OCI-LY7 (cell line): ENCODE measurements around the gene PPM1H.

Source experiments
- EZH2phosphoT487 ChIP-seq: fragments of 200-600 bp; sonication (generic); IDR thresholded peaks from 2 replicates; pipeline ENCODE4 v1.6.1; 2018; ENCODE audit warnings: low read depth, borderline replicate concordance, mild to moderate bottlenecking, mixed run types, antibody characterized with exemption, low read length, moderate library complexity, mixed read lengths
- TF ChIP-seq, protein P1 (sequence below): fragments of 200-600 bp; sonication (generic); conservative IDR thresholded peaks from 2 replicates; pipeline ENCODE4 v1.5.1; 2014; ENCODE audit warnings: mild to moderate bottlenecking, antibody characterized with exemption, low read length, moderate library complexity, mixed read lengths

DNA sequence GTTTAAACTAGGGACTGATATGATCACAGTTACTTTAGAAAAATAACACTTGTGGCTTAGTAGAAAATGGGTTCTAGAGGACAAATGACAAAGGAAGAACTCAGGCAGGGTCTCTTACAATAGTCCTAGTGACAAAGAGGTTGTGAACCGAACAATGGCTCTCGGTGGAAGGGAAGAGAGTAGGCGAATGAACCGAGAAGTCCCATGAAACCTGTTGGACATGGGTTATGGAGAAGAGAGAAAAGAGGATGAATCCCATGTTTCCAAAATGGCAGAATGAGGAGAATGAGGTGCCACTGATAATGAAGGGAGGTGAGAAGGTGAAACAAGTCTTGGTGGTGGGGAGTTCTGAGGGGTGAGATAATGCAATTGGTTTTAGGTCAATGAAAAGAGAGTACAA lies 94.1 kb downstream of the PPM1H start:
- TF ChIP-seq, protein P1, sequence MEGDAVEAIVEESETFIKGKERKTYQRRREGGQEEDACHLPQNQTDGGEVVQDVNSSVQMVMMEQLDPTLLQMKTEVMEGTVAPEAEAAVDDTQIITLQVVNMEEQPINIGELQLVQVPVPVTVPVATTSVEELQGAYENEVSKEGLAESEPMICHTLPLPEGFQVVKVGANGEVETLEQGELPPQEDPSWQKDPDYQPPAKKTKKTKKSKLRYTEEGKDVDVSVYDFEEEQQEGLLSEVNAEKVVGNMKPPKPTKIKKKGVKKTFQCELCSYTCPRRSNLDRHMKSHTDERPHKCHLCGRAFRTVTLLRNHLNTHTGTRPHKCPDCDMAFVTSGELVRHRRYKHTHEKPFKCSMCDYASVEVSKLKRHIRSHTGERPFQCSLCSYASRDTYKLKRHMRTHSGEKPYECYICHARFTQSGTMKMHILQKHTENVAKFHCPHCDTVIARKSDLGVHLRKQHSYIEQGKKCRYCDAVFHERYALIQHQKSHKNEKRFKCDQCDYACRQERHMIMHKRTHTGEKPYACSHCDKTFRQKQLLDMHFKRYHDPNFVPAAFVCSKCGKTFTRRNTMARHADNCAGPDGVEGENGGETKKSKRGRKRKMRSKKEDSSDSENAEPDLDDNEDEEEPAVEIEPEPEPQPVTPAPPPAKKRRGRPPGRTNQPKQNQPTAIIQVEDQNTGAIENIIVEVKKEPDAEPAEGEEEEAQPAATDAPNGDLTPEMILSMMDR = no peak
- no peak for TF ChIP-seq EZH2phosphoT487
